Trophoblast cell (in vitro differentiated cells and primary cell): ENCODE measurements around the gene LTBP4.

Experiments
- DNase-seq, 2 donors: peaks; one replicate each; pipeline ENCODE4 v3.0.0-alpha.2; 2016
- H2AFZ ChIP-seq: 2 replicates; pipeline ENCODE4 v1.6.1; 2013; ENCODE audit warnings: low read length, moderate library complexity, mild to moderate bottlenecking; ENCODE audit not compliant: insufficient read depth, poor library complexity
- H2AK5ac ChIP-seq: 2 replicates; pipeline ENCODE4 v1.6.1; 2013; ENCODE audit warnings: mild to moderate bottlenecking, low read length
- H2BK120ac ChIP-seq: 2 replicates; pipeline ENCODE4 v1.6.1; 2013; ENCODE audit warnings: low read length, mild to moderate bottlenecking, moderate library complexity; ENCODE audit not compliant: insufficient read depth, poor library complexity
- H2BK12ac ChIP-seq: 2 replicates; pipeline ENCODE4 v1.6.1; 2013; ENCODE audit warnings: mild to moderate bottlenecking, low read length, moderate library complexity
- H2BK5ac ChIP-seq: 2 replicates; pipeline ENCODE4 v1.6.1; 2013; ENCODE audit warnings: low read length, low read depth, moderate library complexity, mild to moderate bottlenecking; ENCODE audit not compliant: poor library complexity
- H3K14ac ChIP-seq: 2 replicates; pipeline ENCODE4 v1.6.1; 2013; ENCODE audit warnings: mild to moderate bottlenecking, low read length
- H3K18ac ChIP-seq: 2 replicates; pipeline ENCODE4 v1.6.1; 2013; ENCODE audit warnings: mild to moderate bottlenecking, low read length
- H3K23ac ChIP-seq: 2 replicates; pipeline ENCODE4 v1.6.1; 2013; ENCODE audit warnings: low read length
- H3K27ac ChIP-seq: 2 replicates; pipeline ENCODE4 v1.5.1; 2013; ENCODE audit warnings: low read depth, mild to moderate bottlenecking, inconsistent platforms, low read length, moderate library complexity
- H3K27me3 ChIP-seq: 2 replicates; pipeline ENCODE4 v1.6.1; 2013; ENCODE audit warnings: inconsistent platforms, mild to moderate bottlenecking, low read length, moderate library complexity; ENCODE audit not compliant: insufficient read depth
- H3K36me3 ChIP-seq, 2 experiments: 1 replicate in 1 of 2; 2 replicates in 1 of 2; pipeline ENCODE4 v1.6.1; 2013; ENCODE audit warnings: low read length in 2 of 2, mild to moderate bottlenecking in 2 of 2, moderate library complexity in 1 of 2; ENCODE audit not compliant: insufficient read depth in 2 of 2, control insufficient read depth in 1 of 2
- H3K4ac ChIP-seq: 2 replicates; pipeline ENCODE4 v1.6.1; 2013; ENCODE audit warnings: low read depth, mild to moderate bottlenecking, low read length, moderate library complexity
- H3K4me1 ChIP-seq, 2 experiments: 1 replicate in 1 of 2; 2 replicates in 1 of 2; pipeline ENCODE4 v1.6.1; 2013; ENCODE audit warnings: low read length in 2 of 2, mild to moderate bottlenecking in 2 of 2, moderate library complexity in 1 of 2; ENCODE audit not compliant: insufficient read depth in 2 of 2, control insufficient read depth in 1 of 2
- H3K4me2 ChIP-seq: 2 replicates; pipeline ENCODE4 v1.6.1; 2013; ENCODE audit warnings: inconsistent platforms, mild to moderate bottlenecking, low read length, moderate library complexity
- H3K4me3 ChIP-seq: 2 replicates; pipeline ENCODE4 v1.5.1; 2013; ENCODE audit warnings: mild to moderate bottlenecking, low read depth, low read length, inconsistent platforms
- H3K79me1 ChIP-seq: one replicate; pipeline ENCODE4 v1.6.1; 2013; ENCODE audit warnings: low read length
- H3K79me2 ChIP-seq: 2 replicates; pipeline ENCODE4 v1.6.1; 2013; ENCODE audit warnings: low read length, mild to moderate bottlenecking; ENCODE audit not compliant: control insufficient read depth, insufficient read depth, poor library complexity
- H3K9ac ChIP-seq: 2 replicates; pipeline ENCODE4 v1.6.1; 2013; ENCODE audit warnings: mild to moderate bottlenecking, low read length
- H3K9me3 ChIP-seq: 2 replicates; pipeline ENCODE4 v1.6.1; 2013; ENCODE audit warnings: low read depth, mild to moderate bottlenecking, control low read depth, inconsistent platforms, low read length; ENCODE audit not compliant: insufficient read depth
- H4K12ac ChIP-seq: 2 replicates; pipeline ENCODE4 v1.6.1; 2013; ENCODE audit warnings: low read depth, mild to moderate bottlenecking, low read length, moderate library complexity
- H4K8ac ChIP-seq: 2 replicates; pipeline ENCODE4 v1.6.1; 2013; ENCODE audit warnings: low read depth, mild to moderate bottlenecking, low read length, moderate library complexity
- H4K91ac ChIP-seq: one replicate; pipeline ENCODE4 v1.6.1; 2013; ENCODE audit warnings: low read depth, mild to moderate bottlenecking, low read length, moderate library complexity
- WGBS: extraction: QIAGEN DNeasy Blood & Tissue Kit; methylation state at CpG from one replicate; pipeline ENCODE4 v1.1.7; 2013; ENCODE audit warnings: missing lambda C conversion rate; ENCODE audit not compliant: insufficient read length, insufficient coverage; ENCODE audit errors: extremely low coverage; 5-methylcytosine and 5-hydroxymethylcytosine counted together

Gene LTBP4

DNA sequence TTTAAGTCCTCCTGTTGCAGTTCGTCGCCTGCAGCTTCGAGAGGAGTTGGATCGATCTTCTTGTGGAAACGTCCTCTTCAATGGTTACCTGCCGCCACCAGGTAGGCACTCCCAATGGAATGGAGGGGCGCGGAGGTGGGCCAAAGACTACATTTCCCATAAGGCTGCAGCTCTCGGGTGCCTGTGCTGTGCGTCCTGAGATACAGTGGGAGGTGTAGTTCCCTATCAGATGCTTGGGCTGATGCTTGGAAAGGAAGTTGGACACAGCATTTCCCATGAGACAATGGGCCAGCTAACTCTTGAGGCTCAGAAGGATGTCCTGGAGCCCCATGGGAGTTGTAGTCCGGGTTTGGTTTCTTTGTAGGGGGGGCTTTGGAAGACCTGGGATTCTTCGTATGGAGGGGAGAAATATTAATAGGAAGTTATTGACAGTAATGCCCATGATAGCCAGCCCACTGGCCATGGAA, 22.7 kb upstream of the LTBP4 start:
- H2BK120ac ChIP-seq: no peak overlapping the region
- WGBS: no CpG with 5 or more reads among the region's 12 CpGs
- no peak overlapping the region for H3K4me3 ChIP-seq
- no peak overlapping the region for H3K4me2 ChIP-seq
- H4K8ac ChIP-seq: no peak overlapping the region
- H2BK5ac ChIP-seq: no peak overlapping the region
- no peaks in the 10 kb centered on the region for H3K79me2 ChIP-seq
- H4K12ac ChIP-seq: no peak overlapping the region
- H3K23ac ChIP-seq: no peak overlapping the region
- H3K4me1 ChIP-seq: peaks cover 3 to 12% of the 10 kb centered on the region in 2 experiments
- peaks cover 2% of the 10 kb centered on the region for H3K9me3 ChIP-seq
- H3K9ac ChIP-seq: no peak overlapping the region
- H2BK12ac ChIP-seq: no peak overlapping the region
- H3K18ac ChIP-seq: no peak overlapping the region
- H3K14ac ChIP-seq: no peak overlapping the region
- no peak overlapping the region for H3K4ac ChIP-seq
- H3K27ac ChIP-seq: no peak overlapping the region
- no peak overlapping the region for H2AFZ ChIP-seq
- no peak overlapping the region for H4K91ac ChIP-seq
- peaks cover 30 to 32% of the 10 kb centered on the region in 2 experiments for H3K36me3 ChIP-seq
- peaks cover 8% of the 10 kb centered on the region for H3K79me1 ChIP-seq
- no peak for DNase-seq
- no peak overlapping the region for H2AK5ac ChIP-seq
- H3K27me3 ChIP-seq: no peaks in the 10 kb centered on the region

DNA sequence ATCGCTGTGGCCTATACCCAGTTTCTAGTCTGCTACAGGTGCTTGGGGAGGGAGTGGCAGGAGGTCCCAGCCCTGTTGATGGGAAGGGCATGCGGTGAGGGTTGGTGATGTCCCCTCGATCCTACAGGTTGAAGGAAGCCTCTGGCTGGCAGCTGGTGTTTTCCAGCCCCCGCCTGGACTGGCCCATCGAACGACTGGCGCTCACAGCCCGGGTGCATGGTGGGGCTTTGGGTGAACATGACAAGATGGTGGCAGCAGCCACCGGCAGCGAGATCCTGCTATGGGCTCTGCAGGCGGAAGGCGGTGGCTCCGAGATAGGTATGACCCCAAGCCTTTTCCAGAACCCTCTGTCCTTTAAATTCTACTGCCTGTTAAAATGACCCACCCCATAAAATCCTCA, 20.6 kb upstream of the LTBP4 start:
- Histone ChIP-seq H3K4me3 (no peak overlapping the region), H4K91ac (no peak overlapping the region), H4K12ac (no peak overlapping the region), H2BK12ac (no peak overlapping the region), H3K9me3 (peaks cover 2% of the 10 kb centered on the region), H3K9ac (no peak overlapping the region), H2AK5ac (no peak overlapping the region), H3K18ac (no peak overlapping the region), H3K4me1 (peaks cover 3 to 12% of the 10 kb centered on the region in 2 experiments), H3K27me3 (no peaks in the 10 kb centered on the region), H3K23ac (no peak overlapping the region), H3K4ac (no peak overlapping the region), H2BK120ac (no peak overlapping the region), H3K14ac (no peak overlapping the region), H2BK5ac (no peak overlapping the region), H3K4me2 (no peak overlapping the region), H2AFZ (no peak overlapping the region), H3K79me2 (no peaks in the 10 kb centered on the region), H3K36me3 (peaks cover 32 to 34% of the 10 kb centered on the region in 2 experiments), H4K8ac (no peak overlapping the region), H3K27ac (no peak overlapping the region), H3K79me1 (peaks cover 8% of the 10 kb centered on the region)
- DNase-seq: no peak
- no CpG with 5 or more reads among the region's 13 CpGs for WGBS

DNA sequence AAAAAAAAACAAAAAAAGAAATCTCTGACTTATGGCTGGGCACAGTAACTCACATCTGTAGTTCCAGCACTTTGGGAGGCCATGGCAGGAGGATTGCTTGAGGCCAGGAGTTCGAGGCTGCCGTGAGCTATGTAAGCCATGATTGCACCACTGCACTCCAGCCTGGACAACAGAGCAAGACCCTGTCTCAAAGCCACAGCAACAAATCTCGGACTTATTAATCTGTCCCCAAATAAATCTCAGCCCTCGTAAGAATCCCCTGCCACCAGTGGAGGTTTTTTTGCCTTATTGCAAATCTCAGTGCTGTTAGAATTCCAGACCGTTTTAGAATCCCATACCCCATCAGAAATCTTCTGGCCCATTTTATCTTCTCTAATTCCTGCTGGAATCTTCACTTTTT, 19.6 kb upstream of the LTBP4 start:
- no CpG with 5 or more reads among the region's 5 CpGs for WGBS
- no peak overlapping the region for H2BK120ac ChIP-seq
- no peak overlapping the region for H4K12ac ChIP-seq

DNA sequence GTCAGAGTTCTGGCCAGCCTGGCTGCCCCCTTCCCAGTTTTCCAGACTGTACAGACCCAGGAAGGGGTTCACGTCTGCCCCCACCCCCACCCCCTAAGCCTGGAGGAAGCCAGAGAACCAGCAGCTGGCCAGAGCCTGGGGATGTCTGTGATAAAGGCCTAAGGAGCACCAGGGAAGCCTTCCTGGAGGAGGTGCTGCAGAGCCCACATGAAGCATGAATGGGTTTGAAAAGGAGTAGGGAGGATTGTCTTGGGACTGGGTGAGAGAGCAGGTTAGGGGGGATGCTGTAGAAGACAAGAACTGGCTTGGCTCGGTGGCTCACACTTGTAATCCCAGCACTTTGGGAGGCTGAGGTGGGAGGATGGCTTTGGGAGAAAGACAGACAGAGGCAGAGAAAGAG, 18.7 kb upstream of the LTBP4 start:
- WGBS: no CpG with 5 or more reads among the region's 2 CpGs

More for the DNA sequence above, 19.6 kb upstream of the LTBP4 start:
- Histone ChIP-seq H2AFZ (no peak overlapping the region), H3K4me2 (no peak overlapping the region), H3K27ac (no peak overlapping the region), H2AK5ac (no peak overlapping the region), H4K91ac (no peak overlapping the region), H3K79me2 (no peaks in the 10 kb centered on the region), H3K4me3 (no peak overlapping the region), H3K79me1 (peaks cover 3% of the 10 kb centered on the region), H3K14ac (no peak overlapping the region), H3K36me3 (peaks cover 34 to 35% of the 10 kb centered on the region in 2 experiments), H2BK12ac (no peak overlapping the region), H3K4ac (no peak overlapping the region), H3K9ac (no peak overlapping the region), H3K23ac (no peak overlapping the region), H3K27me3 (no peaks in the 10 kb centered on the region), H3K18ac (no peak overlapping the region), H3K4me1 (peaks cover 3 to 7% of the 10 kb centered on the region in 2 experiments), H3K9me3 (peaks cover 2% of the 10 kb centered on the region), H2BK5ac (no peak overlapping the region), H4K8ac (no peak overlapping the region)
- no peak for DNase-seq

More for the DNA sequence above, 18.7 kb upstream of the LTBP4 start:
- Histone ChIP-seq H3K79me1 (no peaks in the 10 kb centered on the region), H2BK120ac (no peak overlapping the region), H3K23ac (no peak overlapping the region), H3K9me3 (peaks cover 2% of the 10 kb centered on the region), H2AK5ac (no peak overlapping the region), H3K79me2 (no peaks in the 10 kb centered on the region), H3K4me3 (no peak overlapping the region), H4K12ac (no peak overlapping the region), H3K18ac (no peak overlapping the region), H3K27ac (no peak overlapping the region), H4K91ac (no peak overlapping the region), H2BK12ac (no peak overlapping the region), H3K9ac (no peak overlapping the region), H3K27me3 (no peaks in the 10 kb centered on the region), H2AFZ (no peak overlapping the region), H3K36me3 (peaks cover 41% of the 10 kb centered on the region in 2 experiments), H3K4me2 (no peak overlapping the region), H3K4ac (no peak overlapping the region), H2BK5ac (no peak overlapping the region), H3K4me1 (peaks cover 1 to 4% of the 10 kb centered on the region in 2 experiments), H4K8ac (no peak overlapping the region), H3K14ac (no peak overlapping the region)
- DNase-seq: no peak
